IMR-90 (cell line): ENCODE data around the gene CDH2. TPM values are rescaled to one million over a fixed set of nuclear protein-coding genes. Genes with fewer than 3 reads are reported as not detected.

Experiments used
- ATAC-seq: fragments of 200-7000 bp; cut with Tn5 transposase; 2 replicates; pipeline ENCODE4 v1.9.1; 2020; ENCODE audit warnings: low read depth, mild to moderate bottlenecking, moderate library complexity
- BruUV-seq: library from RNA; stranded (reverse); fragments of 400-500 nt; replicated peaks from 2 replicates; lab custom pipeline; 2021; lab: Mats Ljungman, UMichigan
- CTCF ChIA-PET: fragments of 300-600 bp; formaldehyde crosslinking; extraction: SDS; loops from one replicate; lab custom pipeline; 2021; ENCODE audit warnings: antibody characterized with exemption; lab: Yijun Ruan, JAX
- POLR2A ChIA-PET: fragments of 300-600 bp; sonication (Branson Sonifier 250); formaldehyde crosslinking; loops from one replicate; lab custom pipeline; 2022; ENCODE audit warnings: antibody characterized with exemption; ENCODE audit not compliant: unreplicated experiment; lab: Charles Lee
- DNase-seq: peaks from one replicate; pipeline ENCODE4 v3.0.0; 2013
- H2AFZ ChIP-seq: replicated peaks from 2 replicates; pipeline ENCODE3; 2013; ENCODE audit warnings: low read length, mild to moderate bottlenecking; ENCODE audit not compliant: poor library complexity
- H2AK5ac ChIP-seq: 2 replicates; pipeline ENCODE4 v1.6.1; 2013; ENCODE audit warnings: low read depth, low read length, inconsistent platforms
- H2AK9ac ChIP-seq: replicated peaks from 2 replicates; pipeline ENCODE3; 2013; ENCODE audit warnings: mild to moderate bottlenecking, low read depth, low read length, moderate library complexity; ENCODE audit not compliant: poor library complexity
- H2BK120ac ChIP-seq: 2 replicates; pipeline ENCODE4 v1.6.1; 2013; ENCODE audit warnings: low read depth, low read length, inconsistent platforms
- H2BK15ac ChIP-seq: 3 replicates; pipeline ENCODE4 v1.6.1; 2013; ENCODE audit warnings: low read depth, low read length, inconsistent platforms
- H2BK20ac ChIP-seq: 2 replicates; pipeline ENCODE4 v1.6.1; 2013; ENCODE audit warnings: low read depth, mild to moderate bottlenecking, inconsistent platforms, low read length, moderate library complexity
- H2BK5ac ChIP-seq: 2 replicates; pipeline ENCODE4 v1.6.1; 2013; ENCODE audit warnings: mild to moderate bottlenecking, low read depth, low read length, inconsistent platforms; ENCODE audit not compliant: poor library complexity, severe bottlenecking
- H3K14ac ChIP-seq: replicated peaks from 2 replicates; pipeline ENCODE4 v1.6.1; 2013; ENCODE audit warnings: low read depth, low read length, inconsistent platforms
- H3K18ac ChIP-seq: 2 replicates; pipeline ENCODE4 v1.6.1; 2013; ENCODE audit warnings: low read depth, low read length, control low read depth
- H3K23ac ChIP-seq: 2 replicates; pipeline ENCODE4 v1.6.1; 2013; ENCODE audit warnings: low read depth, low read length, inconsistent platforms
- H3K27ac ChIP-seq: 2 replicates; pipeline ENCODE4 v1.5.1; 2013; ENCODE audit warnings: mild to moderate bottlenecking, control low read depth, low read length; ENCODE audit not compliant: insufficient read depth
- H3K27me3 ChIP-seq: 2 replicates; pipeline ENCODE4 v1.6.1; 2013; ENCODE audit warnings: low read length; ENCODE audit not compliant: control insufficient read depth, insufficient read depth
- H3K36me3 ChIP-seq: 2 replicates; pipeline ENCODE4 v1.6.1; 2013; ENCODE audit warnings: low read length, mixed read lengths; ENCODE audit not compliant: control insufficient read depth, insufficient read depth
- H3K4ac ChIP-seq: 2 replicates; pipeline ENCODE4 v1.6.1; 2013; ENCODE audit warnings: low read depth, low read length, inconsistent platforms
- H3K4me1 ChIP-seq: 2 replicates; pipeline ENCODE4 v1.6.1; 2013; ENCODE audit warnings: low read length, mixed read lengths; ENCODE audit not compliant: control insufficient read depth, insufficient read depth
- H3K4me2 ChIP-seq: 2 replicates; pipeline ENCODE4 v1.6.1; 2013; ENCODE audit warnings: low read depth, mild to moderate bottlenecking, control low read depth, low read length, moderate library complexity
- H3K4me3 ChIP-seq: 2 replicates; pipeline ENCODE4 v1.5.1; 2013; ENCODE audit warnings: low read depth, mild to moderate bottlenecking, control low read depth, low read length, moderate library complexity; ENCODE audit not compliant: insufficient read depth
- H3K56ac ChIP-seq: 2 replicates; pipeline ENCODE4 v1.6.1; 2013; ENCODE audit warnings: low read length, inconsistent platforms; ENCODE audit not compliant: insufficient read depth; ENCODE audit errors: extremely low read depth
- H3K79me1 ChIP-seq, 2 experiments: 2 replicates each; pipeline ENCODE4 v1.6.1; 2013; ENCODE audit warnings: low read length in 2 of 2, inconsistent platforms in 1 of 2, low read depth in 1 of 2
- H3K9ac ChIP-seq: 2 replicates; pipeline ENCODE4 v1.6.1; 2013; ENCODE audit warnings: low read depth, low read length, control low read depth
- H3K9me1 ChIP-seq: 2 replicates; pipeline ENCODE4 v1.6.1; 2013; ENCODE audit warnings: low read length, inconsistent platforms; ENCODE audit not compliant: insufficient read depth
- H3K9me3 ChIP-seq: 2 replicates; pipeline ENCODE4 v1.6.1; 2013; ENCODE audit warnings: low read length; ENCODE audit not compliant: control insufficient read depth, insufficient read depth
- H4K20me1 ChIP-seq: 2 replicates; pipeline ENCODE4 v1.6.1; 2013; ENCODE audit warnings: low read length, inconsistent platforms; ENCODE audit not compliant: insufficient read depth
- H4K5ac ChIP-seq: 2 replicates; pipeline ENCODE4 v1.6.1; 2013; ENCODE audit warnings: mild to moderate bottlenecking, low read depth, low read length, control low read depth
- H4K8ac ChIP-seq, 2 experiments: 2 replicates each; pipeline ENCODE4 v1.6.1; 2013; ENCODE audit warnings: low read depth in 2 of 2, low read length in 2 of 2, control low read depth in 1 of 2, inconsistent platforms in 1 of 2
- H4K91ac ChIP-seq: 2 replicates; pipeline ENCODE4 v1.6.1; 2013; ENCODE audit warnings: low read depth, low read length, inconsistent platforms; ENCODE audit not compliant: insufficient read depth
- BHLHE40 ChIP-seq: fragments of 150-350 bp; IDR thresholded peaks from 2 replicates; pipeline ENCODE4 v1.6.1; 2016; ENCODE audit warnings: mild to moderate bottlenecking, low read depth, low read length
- CTCF ChIP-seq: conservative IDR thresholded peaks from 2 replicates; pipeline ENCODE4 v1.5.1; 2012; ENCODE audit warnings: mild to moderate bottlenecking, low read depth, low read length, improper control_type of control experiment
- MAZ ChIP-seq: IDR thresholded peaks from 2 replicates; pipeline ENCODE4 v1.6.1; 2012; ENCODE audit warnings: low read depth, mild to moderate bottlenecking, low read length, improper control_type of control experiment, moderate library complexity, borderline replicate concordance
- NFE2L2 ChIP-seq: fragments of 150-350 bp; IDR thresholded peaks from 2 replicates; pipeline ENCODE4 v1.6.1; 2016; ENCODE audit warnings: low read depth, mild to moderate bottlenecking, low read length
- RAD21 ChIP-seq: IDR thresholded peaks from 2 replicates; pipeline ENCODE4 v1.6.1; 2012; ENCODE audit warnings: low read length, improper control_type of control experiment
- RCOR1 ChIP-seq: IDR thresholded peaks from 2 replicates; pipeline ENCODE4 v1.6.1; 2012; ENCODE audit warnings: mild to moderate bottlenecking, low read length, improper control_type of control experiment; ENCODE audit not compliant: insufficient replicate concordance
- WGBS, 2 experiments: methylation state at CpG; one replicate each; pipeline versions ENCODE4 v1.1.5 to v1.1.7; 2013; ENCODE audit warnings: missing lambda C conversion rate in 2 of 2; ENCODE audit not compliant: insufficient read length in 1 of 2; ENCODE audit errors: extremely low coverage in 2 of 2; 5-methylcytosine and 5-hydroxymethylcytosine counted together
- dilution Hi-C: fragments of 300-500 bp; cut with HindIII; formaldehyde crosslinking; loops from one replicate; pipeline ENCODE4 v1.14.3; 2018; ENCODE audit warnings: low sequenced_read_pairs; ENCODE audit not compliant: unreplicated experiment
- in situ Hi-C: fragments of 300-500 bp; cut with MboI; formaldehyde crosslinking; loops from 3 replicates; pipeline ENCODE4 v1.14.3; 2019; ENCODE audit warnings: low sequenced_read_pairs, inconsistent platforms, mixed read lengths
- intact Hi-C: fragments of 100-400 bp; cut with micrococcal nuclease; formaldehyde crosslinking; loops from 2 replicates; pipeline ENCODE4 v1.10.0; 2022
- polyA plus RNA-seq, 3 experiments: library from polyadenylated mRNA; depleted of rRNA; stranded (reverse); fragments of >200 nt; gene quantifications; 2 replicates each; pipeline ENCODE4 v1.2.3, GENCODE V29; 2012; ENCODE audit warnings: low replicate concordance in 1 of 3
- total RNA-seq: library from RNA; depleted of rRNA; stranded (reverse); fragments of >200 nt; gene quantifications from 2 replicates; pipeline ENCODE4 v1.2.3, GENCODE V29; 2012

Gene CDH2
- total and polyA plus RNA-seq, 2 of the 4 experiments (the other 2 are of a cell fraction) = 55.6 to 111 TPM

GRCh38 chr18:28177828-28178635 lies 1.1 kb upstream of the CDH2 start:
- intact Hi-C loops (loop anchor here (2.0 to 10.0 kb wide), 5 partner anchors 66 to 1007 kb away; no protein-coding TSS in a partner anchor), dilution Hi-C loops (no loop called here), in situ Hi-C loops (no loop called here)
- H2BK20ac ChIP-seq = no peak overlapping the region
- DNase-seq = peak; percentile 36
- BruUV-seq = TSS peak; percentile 63
- peak; percentile 70 for ATAC-seq
- no peak overlapping the region for H3K23ac ChIP-seq
- no peak overlapping the region for H4K5ac ChIP-seq
- no peak overlapping the region; the same call in 1 of the 2 replicates for H3K27ac ChIP-seq
- H3K14ac ChIP-seq = no peak overlapping the region
- CTCF ChIA-PET = interaction anchor here (0.6 kb wide), 1 partner anchor 36 kb away, joined by 3 read pairs; no protein-coding TSS in a partner anchor
- H2AFZ ChIP-seq = peak overlapping the region; percentile 94
- peaks cover 4 to 12% of the 10 kb centered on the region in 2 experiments; a peak in 3 of 4 replicates for H3K79me1 ChIP-seq
- H3K9me1 ChIP-seq = no peaks in the 10 kb centered on the region
- no peak overlapping the region; the same call in 1 of the 2 replicates for H2AK5ac ChIP-seq
- POLR2A ChIA-PET = no interaction called here
- H3K36me3 ChIP-seq = no peaks in the 10 kb centered on the region
- peak overlapping the region; percentile 96 for H3K4me2 ChIP-seq
- H3K4me3 ChIP-seq = peak overlapping the region; percentile 99
- H3K4ac ChIP-seq = no peak overlapping the region
- no peak overlapping the region; the same call in 1 of the 2 replicates for H3K9ac ChIP-seq
- H4K8ac ChIP-seq = no peak overlapping the region
- H2AK9ac ChIP-seq = peak overlapping the region; percentile 52
- no peak overlapping the region for H2BK120ac ChIP-seq
- TF ChIP-seq NFE2L2 (no peak), RCOR1 (peak; percentile 20), MAZ (no peak; the same call in 1 of the 2 replicates), BHLHE40 (no peak), CTCF (peak; percentile 8; the same call in 1 of the 2 replicates), RAD21 (0 out of 2 replicates have a peak, but pooled peaks have one; percentile 10)
- H4K20me1 ChIP-seq = peaks cover 19% of the 10 kb centered on the region
- H2BK5ac ChIP-seq = peak overlapping the region; percentile 66
- H4K91ac ChIP-seq = no peak overlapping the region
- H3K56ac ChIP-seq = peak overlapping the region; percentile 19; the same call in 1 of the 2 replicates
- no peak overlapping the region for H3K18ac ChIP-seq
- H3K9me3 ChIP-seq = no peaks in the 10 kb centered on the region
- H2BK15ac ChIP-seq = no peak overlapping the region
- 0% methylated on average over 20 of the region's 83 CpGs; no CpG with 5 or more reads in 1 of the 2 experiments for WGBS, 2 experiments
- peaks cover 3% of the 10 kb centered on the region; the same call in 1 of the 2 replicates for H3K4me1 ChIP-seq
- no peaks in the 10 kb centered on the region for H3K27me3 ChIP-seq
